Kasumi-1 (cell line): ENCODE data around the gene UPK3B.
"Not testable (repeated sequence)": the region's sequence is repeated elsewhere in the genome, so short reads cannot be mapped to it uniquely, and the experiment has no call there.

ENCODE experiments used
- DNase-seq, 2 experiments: peaks; one replicate each; lab custom pipeline; 2025; lab: John Stamatoyannopoulos, UW

The UPK3B gene

DNA sequence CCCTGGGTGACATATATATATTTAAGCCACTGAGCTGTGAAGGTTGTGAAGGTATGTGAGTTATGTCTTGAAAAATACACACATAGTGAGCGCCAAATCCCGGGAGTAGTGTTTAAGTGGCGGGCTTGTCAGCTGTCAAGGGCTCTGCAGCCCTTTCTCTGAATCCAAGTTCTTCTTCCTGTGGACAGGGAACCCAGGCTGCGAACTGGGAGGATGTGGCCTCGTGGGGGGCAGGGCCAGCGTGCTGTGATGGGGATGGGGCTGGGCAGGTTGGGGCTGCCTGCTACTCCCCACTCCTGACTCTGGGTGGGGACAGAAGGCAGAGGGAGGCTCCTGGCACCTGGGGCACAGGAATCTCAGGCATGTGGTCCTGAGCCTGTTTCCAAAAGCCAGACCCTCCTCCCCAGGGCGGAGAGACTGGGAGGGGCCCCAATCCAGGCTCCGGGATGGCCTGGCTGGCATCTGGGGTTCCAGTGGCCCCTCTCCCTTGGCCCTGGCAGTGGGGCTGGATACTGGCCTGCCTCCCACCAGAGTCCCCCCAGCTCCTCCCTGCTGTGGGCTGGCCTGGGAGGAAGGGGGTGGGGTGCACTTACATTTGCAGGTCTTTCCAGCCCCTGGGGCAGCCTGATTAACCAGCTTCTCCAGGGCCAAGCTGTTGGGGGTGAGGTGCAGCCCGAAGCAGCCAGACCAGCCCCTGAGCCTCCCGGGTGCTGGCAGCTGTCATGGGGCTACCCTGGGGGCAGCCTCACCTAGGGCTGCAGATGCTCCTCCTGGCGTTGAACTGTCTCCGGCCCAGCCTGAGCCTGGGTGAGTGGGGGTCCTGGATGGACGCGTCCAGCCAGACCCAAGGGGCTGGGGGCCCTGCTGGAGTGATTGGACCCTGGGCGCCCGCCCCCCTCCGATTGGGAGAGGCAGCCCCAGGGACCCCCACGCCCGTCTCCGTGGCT, at the start of gene UPK3B:
TSS of gene UPK3B (plus strand) at position 622 of the 947 bp plus-strand sequence. CDS start at position 723, 101 bp downstream.
- DNase-seq, result no peak

DNA sequence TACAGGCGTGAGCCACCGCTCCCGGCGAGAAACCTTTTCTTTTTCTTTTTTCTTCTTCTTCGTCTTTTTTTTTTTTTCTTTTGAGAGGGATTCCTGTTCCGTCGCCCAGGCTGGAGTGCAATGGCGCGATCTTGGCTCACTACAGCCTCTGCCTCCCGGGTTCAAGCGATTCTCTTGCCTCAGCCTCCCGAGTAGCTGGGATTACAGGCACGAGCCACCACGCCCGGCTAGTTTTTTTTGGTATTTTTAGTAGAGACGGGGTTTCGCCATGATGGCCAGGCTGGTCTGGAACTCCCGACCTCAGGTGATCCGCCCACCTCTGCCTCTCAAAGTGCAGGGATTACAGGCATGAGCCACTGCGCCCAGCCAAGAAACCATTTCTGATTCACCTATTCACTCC, 49.6 kb upstream of the UPK3B start:
- not testable (repeated sequence) for DNase-seq

DNA sequence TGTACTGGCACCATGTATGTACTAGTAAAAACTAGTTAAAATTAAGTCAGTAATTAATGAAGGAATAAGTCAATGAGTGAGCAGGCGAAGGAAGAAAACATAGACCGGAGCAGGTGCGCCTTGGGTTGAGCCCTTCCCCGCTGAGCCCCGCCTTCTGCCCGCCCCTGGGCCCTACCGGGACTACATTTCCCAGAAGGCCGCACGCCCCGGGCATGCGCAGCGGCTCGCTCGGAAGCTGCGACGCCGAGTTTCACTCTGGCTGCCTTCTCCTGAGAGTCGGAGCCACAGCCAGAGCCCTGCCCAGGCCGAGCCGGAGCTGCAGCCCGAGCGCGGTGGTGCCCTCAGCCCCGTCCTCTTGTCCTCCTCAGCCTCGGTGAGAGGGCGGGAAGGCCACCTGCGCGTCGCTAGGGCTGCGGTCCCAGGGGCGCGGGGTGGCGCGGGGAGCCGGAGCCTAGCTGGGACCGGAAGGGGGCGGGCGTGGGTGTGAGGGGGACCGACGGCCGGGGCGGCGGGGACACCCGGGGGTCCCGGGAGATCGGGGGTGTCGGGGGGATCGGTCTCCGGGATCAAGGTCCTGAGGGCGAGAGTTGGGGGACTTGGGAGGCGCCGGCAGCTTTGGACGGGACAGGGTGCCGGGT, 48.8 kb upstream of the UPK3B start, which contains the start of gene DTX2:
TSS of gene DTX2 (plus strand) at position 246 of the 638 bp plus-strand sequence. CDS start 18,801 bp downstream, outside the sequence.
- not testable (repeated sequence) for DNase-seq

DNA sequence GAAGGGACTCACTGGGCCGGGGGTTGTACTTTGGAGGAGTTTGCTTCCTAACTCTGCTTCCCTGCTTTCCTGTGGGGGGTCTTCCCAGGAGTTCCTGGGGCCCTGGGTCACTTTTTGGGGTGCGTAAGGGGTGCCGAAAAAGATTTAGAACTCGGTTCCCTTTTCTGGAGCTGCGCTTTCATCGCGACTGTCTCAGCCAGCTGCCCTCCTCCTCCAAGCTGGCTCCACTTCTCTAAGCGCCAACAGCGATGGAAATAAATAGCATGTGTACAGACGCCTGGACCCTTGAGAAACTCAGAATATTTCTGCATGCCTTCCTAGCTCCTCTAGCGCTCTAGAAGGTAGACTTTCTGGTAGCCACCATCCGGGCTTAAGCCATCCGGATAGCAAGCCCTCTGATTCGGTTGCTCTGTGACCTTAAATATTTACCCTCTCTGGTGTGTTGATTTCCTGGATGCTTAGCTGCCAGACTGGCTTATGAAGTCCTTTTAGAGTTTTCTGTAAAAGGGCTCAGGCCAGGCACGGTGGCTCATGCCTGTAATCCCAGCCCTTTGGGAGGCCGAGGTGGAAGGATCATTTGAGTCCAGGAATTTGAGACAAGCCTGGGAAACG, 48.0 kb upstream of the UPK3B start:
- not testable (repeated sequence) for DNase-seq

DNA sequence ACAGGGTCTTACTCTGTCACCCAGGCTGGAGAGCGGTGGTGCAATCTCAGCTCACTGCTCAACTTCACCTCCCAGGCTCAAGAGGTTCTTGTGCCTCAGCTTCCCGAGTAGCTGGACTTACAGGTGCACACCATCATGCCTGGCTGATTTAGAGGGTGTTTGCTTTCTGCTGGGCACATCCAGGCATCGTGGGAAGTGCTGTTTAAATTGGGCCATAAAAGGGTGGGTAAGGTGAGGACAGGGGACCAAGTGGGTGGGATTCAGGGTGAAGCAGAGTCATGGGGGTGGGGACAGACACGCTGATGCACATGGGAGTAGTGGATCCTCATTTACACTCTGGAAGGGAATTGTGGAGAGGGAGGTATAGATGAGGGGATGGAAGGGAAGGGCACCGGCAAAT, 45.4 kb upstream of the UPK3B start:
- not testable (repeated sequence) for DNase-seq

DNA sequence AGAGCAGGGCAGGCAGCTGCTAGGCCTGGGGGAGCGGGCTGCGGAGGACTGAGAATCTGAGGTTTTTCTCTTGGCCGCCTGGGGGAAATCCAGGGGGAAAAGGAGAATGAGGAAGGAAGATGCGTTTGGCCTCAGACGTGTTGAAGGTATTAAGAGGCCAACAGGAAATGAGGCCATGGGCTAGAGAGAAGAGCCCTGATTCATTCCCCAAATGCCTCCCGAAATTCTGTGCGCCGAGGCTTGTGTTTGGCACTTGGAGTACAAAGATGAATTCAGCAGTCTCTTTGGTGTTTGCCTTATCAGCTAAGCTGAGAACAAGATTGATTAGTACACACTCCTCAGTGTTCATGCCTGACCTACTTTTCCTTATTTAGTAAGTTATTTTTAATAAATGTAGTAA, 44.4 kb upstream of the UPK3B start:
- not testable (repeated sequence) for DNase-seq

DNA sequence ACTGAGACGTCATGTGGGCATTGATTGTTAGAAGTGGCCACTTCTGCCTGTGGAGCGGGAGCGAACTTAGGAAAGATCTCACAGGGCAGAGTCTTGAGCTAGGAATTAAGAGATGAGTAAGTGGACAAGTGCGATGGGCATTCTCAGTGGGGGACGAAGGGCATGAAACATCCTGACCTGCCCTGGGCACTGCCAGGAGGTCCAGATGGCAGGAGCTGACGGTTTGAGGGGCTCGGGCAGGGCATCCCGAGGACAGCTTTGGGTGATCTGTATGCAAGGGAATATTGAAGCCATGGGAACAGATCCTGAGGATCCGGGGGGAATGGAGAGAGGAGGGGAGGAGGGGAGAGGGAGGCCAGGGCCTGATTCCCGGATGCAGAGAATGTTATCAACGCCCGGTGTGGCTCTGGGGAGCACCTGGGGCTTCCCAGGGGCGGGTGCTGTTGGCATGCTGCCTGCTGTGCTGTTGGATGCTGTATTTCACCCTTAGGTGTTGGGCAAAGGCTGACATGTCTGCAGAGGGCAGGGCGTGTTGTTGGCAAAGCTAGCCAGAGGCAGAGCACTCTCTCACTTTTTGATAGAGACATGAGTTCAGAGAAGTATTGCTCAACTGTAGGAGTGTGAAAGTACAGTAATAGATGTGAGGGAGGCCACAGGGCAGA, 42.5 kb upstream of the UPK3B start:
- not testable (repeated sequence) for DNase-seq

DNA sequence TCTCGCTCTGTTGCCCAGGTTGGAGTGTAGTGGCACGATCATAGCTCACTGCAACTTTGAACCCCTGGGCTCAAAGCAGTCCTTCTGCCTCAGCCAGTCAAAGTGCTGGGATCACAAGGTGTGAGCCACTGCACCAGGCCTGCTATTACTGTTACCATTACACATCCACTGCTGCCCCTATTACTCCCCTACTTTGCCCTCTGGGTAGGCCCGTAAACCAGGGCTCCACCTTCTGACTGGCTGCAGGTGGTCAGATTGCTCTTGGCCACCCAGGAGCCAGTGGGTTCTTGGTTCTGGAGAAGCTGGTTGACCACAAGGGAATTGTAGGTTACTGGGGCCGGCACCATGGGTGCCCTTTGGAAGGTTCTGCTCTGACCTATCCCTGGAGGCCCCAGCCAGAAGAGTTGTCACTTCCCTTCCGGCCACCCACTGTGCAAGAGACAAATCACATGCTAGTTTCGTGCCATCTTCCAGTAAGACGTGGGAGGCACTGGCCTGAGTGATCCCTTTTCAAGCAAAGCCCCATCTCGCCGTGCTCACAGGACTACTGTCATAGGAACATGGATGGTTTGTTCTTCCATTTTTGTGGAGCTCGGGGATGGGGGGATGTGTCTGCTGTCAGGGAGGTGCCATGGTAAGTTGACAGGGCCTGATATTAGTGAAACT, 38.7 kb upstream of the UPK3B start:
- DNase-seq, result not testable (repeated sequence)

DNA sequence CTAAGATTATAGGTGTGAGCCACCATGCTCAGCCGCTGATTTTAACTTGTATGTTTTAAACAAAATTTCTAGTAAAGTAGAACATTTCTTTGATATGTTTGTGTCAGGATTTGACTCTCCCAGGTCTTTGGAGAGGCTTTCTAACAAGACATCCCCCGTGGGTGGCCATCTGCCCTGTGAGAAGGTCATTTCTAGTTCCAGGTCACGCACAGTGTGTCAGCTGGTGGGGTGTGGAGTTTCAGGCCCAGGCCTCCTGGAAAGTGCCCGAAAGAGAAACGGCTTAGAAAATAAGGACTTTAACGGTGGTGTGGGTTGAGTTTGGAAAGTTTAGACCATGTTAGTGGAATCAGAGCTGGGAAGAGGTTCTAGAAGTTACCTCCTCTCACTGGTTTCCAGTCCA, 37.3 kb upstream of the UPK3B start:
- DNase-seq, result not testable (repeated sequence)

DNA sequence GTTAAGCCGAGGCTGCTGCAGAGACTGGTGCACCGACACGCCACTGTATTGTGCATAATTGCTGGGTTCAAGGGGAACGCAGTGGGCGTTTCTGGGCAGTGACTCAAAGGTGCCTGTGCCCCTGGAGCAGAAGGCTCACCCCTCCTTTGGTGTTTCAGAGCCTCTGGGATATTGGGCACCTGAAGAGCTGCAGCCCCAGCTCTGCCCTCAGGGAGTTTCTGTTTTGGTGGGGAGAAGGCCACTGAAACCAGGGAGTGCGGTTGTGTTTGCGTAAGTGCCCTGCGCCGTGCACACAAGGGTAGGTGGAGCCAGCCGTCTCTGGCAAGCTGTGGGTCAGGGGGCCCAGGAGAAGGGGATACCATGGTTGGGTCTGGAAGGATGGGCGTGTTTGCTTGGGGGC, 34.1 kb upstream of the UPK3B start:
- DNase-seq, result not testable (repeated sequence)

DNA sequence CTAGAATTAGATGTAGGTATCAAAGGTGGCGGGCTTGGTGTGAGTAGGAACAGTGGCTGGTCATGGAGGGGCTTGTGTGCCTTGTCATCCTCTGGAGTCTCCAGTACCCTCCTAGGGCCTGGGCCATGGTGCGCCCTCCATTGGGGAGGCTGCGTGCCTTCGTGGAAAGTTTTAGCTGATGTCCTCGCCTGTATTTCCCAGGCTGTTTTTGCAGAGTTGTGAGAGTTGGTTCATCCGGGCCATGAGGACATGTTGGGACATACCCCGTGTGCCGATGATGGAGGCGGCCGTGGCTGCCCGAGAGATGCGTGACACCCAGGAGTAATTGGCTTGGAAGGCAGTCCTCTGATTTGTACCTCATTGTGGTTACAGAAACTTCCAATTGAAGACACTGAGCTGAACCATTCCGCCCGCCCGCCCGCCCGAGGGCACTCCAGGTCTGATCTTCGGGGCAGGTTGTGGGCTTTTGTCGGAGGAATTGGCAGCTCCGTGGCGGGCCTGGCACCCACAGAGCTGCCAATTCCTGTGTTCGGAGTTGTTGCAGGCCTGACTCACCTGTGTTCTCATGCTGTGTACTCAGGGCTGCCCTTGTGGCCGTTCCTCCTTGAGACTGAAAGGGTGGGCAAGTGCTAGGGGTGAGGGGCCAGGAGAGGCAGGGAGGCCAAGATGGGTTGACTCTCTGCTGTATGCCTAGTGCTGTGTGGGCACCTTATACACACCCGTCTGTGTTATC, 33.4 kb upstream of the UPK3B start:
- not testable (repeated sequence) for DNase-seq

DNA sequence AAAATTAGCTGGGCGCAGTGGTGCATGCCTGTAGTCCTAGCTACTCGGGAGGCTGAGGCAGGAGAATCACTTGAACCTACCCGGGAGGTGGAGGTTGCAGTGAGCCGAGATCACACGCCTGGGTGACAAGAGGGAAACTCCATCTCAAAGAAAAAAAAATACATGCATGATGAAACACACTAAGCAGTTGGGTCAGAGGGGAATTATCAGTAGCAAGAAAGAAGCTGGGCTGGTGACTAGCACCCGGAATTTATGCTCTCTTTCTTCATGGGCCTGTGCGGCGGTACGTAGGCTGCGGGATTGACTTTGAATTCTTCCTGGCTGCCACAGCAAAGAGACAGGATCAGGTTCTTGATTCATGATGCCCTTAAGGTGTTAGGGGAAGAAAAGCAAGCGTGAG, 30.7 kb upstream of the UPK3B start:
- not testable (repeated sequence) for DNase-seq

DNA sequence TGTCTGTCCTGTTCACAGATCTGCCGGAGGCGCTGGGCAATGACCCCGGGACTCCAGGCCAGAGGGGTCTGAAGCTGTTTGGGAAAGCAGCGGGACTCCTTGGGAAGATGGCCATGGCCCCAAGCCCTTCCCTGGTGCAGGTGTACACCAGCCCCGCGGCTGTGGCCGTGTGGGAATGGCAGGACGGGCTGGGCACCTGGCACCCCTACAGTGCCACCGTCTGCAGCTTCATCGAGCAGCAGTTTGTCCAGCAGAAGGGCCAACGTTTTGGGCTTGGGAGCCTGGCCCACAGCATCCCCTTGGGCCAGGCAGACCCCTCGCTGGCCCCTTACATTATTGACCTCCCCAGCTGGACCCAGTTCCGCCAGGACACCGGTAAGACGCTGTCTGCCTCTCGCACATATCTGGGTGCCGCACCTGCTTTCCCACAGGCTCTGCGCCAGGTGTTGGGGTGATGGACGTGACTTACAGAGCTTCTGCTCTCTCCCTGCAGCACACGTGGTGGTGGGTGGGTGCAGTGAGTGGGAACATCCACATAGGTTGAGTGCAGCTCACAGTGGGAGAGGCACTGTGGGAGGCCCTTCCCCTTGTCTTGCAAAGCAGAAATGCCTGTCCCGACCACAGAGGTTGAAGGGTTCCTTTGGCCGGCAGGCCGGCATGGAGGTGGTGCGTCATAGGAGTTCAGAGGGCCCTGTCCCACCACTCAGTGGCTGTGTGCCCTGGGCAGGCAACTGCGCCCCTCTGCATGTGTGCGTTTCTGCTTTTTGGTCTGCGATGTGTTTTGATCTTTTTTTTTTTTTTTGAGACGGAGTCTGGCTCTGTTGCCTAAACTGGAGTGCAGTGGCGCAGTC, 29.7 kb upstream of the UPK3B start:
- DNase-seq, result not testable (repeated sequence)

DNA sequence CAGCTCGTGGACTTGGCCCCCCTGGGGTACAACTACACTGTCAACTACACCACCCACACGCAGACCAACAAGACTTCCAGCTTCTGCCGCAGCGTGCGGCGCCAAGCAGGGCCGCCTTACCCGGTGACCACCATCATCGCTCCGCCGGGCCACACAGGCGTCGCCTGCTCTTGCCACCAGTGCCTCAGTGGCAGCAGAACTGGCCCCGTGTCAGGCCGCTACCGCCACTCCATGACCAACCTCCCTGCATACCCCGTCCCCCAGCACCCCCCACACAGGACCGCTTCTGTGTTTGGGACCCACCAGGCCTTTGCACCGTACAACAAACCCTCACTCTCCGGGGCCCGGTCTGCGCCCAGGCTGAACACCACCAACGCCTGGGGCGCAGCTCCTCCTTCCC, 27.7 kb upstream of the UPK3B start:
- DNase-seq, result not testable (repeated sequence)

DNA sequence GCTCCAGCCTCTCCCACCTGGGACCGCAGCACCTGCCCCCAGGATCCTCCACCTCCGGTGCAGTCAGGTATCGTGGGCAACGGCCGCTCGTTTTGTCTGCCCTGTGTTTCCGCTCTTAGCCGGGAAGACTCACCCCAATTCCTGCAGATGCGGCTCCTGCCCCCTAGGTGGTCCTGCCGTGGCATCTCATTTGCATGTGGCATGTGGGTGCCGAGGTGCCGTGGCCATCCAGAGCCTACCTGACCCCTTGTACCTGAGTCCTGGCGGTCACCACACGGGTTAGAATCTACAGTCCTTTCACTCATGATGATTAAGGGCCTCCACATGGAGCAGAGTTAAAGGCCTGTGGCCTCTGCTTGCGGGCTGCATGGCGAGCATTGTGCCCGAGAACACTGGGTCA, 27.3 kb upstream of the UPK3B start:
- DNase-seq, result not testable (repeated sequence)

DNA sequence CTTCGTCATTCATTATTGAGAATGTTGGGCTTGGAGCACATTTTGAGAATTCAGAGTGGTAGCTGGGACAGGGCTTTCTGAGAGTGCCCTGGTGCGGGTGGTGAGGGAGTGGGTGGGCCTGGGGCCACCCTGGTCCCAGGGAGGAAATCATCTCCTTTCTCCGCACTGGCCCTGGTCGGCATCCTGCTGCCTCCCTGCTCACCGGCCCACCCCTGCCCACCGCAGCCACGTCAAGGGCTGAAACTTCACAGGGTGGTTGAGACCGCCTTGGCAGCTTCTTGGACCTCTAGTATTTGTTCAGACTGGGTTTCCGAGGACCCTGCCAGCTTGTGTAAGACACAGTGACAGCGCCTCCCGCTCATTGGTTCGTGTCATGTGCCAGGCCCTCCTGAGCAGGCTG, 25.9 kb upstream of the UPK3B start:
- not testable (repeated sequence) for DNase-seq

DNA sequence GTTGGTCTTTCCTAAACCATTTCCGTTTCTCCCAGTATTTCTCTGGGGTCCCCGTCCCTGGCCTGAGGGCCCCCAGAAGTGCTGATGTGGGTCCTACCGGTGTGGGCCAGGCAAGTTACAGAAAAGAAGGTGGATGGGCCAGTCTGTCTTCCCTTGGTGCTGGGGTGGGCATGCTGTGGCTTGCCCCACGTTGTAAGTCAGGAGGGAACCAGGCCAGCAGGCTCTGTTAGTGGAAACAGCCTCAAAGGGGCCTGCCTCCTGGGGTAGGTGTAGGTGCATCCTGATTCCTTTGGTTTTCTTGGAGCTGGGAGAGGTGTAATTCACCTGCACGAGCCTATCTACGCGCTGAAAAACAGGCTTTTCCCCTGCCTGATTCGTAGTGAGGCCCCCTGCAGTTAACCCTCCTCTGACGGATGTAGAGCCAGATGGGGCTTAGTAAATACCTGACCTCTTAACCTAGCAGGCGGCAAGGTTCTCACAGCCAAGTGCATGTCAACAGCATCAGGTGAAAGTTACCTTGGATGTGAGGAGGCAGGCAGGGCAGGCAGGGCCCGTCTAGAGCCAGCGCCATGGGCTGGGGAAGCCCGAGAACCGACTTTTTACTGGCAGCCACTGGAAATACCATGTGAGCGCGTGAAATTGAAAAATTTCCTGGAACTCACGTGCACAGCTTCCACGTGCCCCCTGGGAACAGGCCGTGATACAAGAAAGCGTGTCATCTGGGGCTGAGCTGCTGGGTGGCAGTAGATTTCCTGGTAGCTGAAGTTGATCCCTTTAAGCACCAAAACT, 24.3 kb upstream of the UPK3B start:
- not testable (repeated sequence) for DNase-seq

DNA sequence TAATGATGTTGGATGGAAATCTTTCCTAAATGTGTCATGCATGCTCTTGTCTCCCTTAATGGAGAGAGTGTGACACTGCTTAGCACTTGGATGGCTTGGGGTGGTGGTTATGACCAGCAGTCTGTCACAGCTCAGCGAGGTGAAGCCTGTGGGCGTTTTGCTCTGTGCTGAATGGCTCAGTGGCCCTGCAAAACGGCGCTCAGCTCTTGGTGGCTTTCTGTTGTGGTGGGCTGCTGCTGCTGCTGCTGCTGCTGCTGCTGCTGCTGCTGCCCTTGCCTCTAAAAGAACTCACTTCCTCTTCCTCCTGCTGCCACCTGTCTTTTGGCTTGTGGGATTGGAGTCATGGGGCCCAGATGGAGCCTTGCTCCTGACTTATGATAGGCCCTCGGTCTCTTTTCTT, 23.7 kb upstream of the UPK3B start:
- DNase-seq, result not testable (repeated sequence)

DNA sequence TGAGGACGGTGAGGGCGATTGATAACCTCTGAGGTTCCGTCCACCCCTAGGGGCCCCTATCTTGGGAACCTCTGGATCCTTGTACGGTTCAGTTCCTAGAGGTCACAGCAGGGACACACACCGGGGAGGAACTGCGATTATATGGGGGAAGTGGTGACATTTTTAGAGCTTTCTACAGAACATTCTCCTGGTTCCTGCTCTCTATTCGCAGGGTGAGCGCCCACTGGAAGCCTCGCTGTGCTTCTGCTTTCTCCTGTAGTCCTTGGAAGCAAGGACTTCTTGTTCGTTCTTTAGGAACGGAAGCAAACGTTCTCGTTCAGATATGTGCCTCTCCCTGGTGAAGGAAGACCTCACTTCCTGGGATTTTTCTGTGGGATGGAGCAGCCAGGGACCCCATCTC, 22.4 kb upstream of the UPK3B start:
- not testable (repeated sequence) for DNase-seq
